Measurements from ENCODE around the gene KIF13A.

Gene KIF13A

GRCh38 chr6:17842014-17842776, 145.2 kb downstream of the KIF13A start:
- H3K4me1 ChIP-seq (ENCODE audit: insufficient read depth, poor library complexity, severe bottlenecking): no peaks in the 10 kb centered on the region
- peaks cover 20% of the 10 kb centered on the region for H3K36me3 ChIP-seq (ENCODE audit: low read depth)
- ATAC-seq (ENCODE audit: low read depth) (no peak), DNase-seq (ENCODE audit: low spot score) (no peak)
- H3K27ac ChIP-seq (ENCODE audit: poor library complexity, severe bottlenecking): no peak overlapping the region
- H3K4me3 ChIP-seq (ENCODE audit: severe bottlenecking): no peak overlapping the region
- H3K27me3 ChIP-seq (ENCODE audit: insufficient read depth, poor library complexity, severe bottlenecking): no peaks in the 10 kb centered on the region
- TF ChIP-seq CTCF (IDR thresholded peaks at IDR 0.05; ENCODE audit: poor library complexity, severe bottlenecking): no peak
- H3K9me3 ChIP-seq (ENCODE audit: severe bottlenecking): no peaks in the 10 kb centered on the region

- Histone ChIP-seq H3K27ac (ENCODE audit: poor library complexity, severe bottlenecking) (no peak overlapping the region), H3K27me3 (ENCODE audit: insufficient read depth, poor library complexity, severe bottlenecking) (no peaks in the 10 kb centered on the region), H3K9me3 (ENCODE audit: severe bottlenecking) (no peaks in the 10 kb centered on the region), H3K4me3 (ENCODE audit: severe bottlenecking) (no peak overlapping the region), H3K4me1 (ENCODE audit: insufficient read depth, poor library complexity, severe bottlenecking) (no peaks in the 10 kb centered on the region), H3K36me3 (ENCODE audit: low read depth) (peaks cover 37% of the 10 kb centered on the region)
- DNase-seq (ENCODE audit: low spot score) (no peak), ATAC-seq (ENCODE audit: low read depth) (no peak)
- no peak for TF ChIP-seq CTCF (IDR thresholded peaks at IDR 0.05; ENCODE audit: poor library complexity, severe bottlenecking)
Measured at GRCh38 chr6:17839513-17840223, 147.8 kb downstream of the KIF13A start.

DNA sequence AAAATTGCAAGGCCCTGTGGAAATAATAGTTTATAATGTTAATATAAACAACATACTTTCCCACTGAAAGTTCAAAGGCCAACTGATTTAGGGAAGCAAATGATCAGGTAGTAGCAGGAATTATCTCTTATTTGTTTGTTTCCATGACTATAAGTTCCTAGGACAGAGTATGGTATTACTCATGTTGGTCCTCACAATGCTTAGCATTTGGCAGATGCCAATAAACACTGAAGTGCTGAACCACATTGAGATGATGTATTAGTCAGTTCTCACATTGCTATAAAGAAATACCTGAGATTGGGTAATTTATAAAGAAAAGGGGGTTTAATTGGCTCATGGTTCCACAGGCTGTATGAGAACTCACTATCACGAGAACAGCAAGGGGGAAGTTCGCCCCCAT, 151.1 kb downstream of the KIF13A start:
- H3K4me1 ChIP-seq (ENCODE audit: insufficient read depth, poor library complexity, severe bottlenecking): no peaks in the 10 kb centered on the region

GRCh38 chr6:17835784-17836183, 151.7 kb downstream of the KIF13A start:
- no peaks in the 10 kb centered on the region for H3K9me3 ChIP-seq (ENCODE audit: severe bottlenecking)
- H3K27ac ChIP-seq (ENCODE audit: poor library complexity, severe bottlenecking): no peak overlapping the region
- no peak for DNase-seq (ENCODE audit: low spot score)
- no peak for ATAC-seq (ENCODE audit: low read depth)
- TF ChIP-seq CTCF (IDR thresholded peaks at IDR 0.05; ENCODE audit: poor library complexity, severe bottlenecking): no peak
- H3K4me3 ChIP-seq (ENCODE audit: severe bottlenecking): no peak overlapping the region
- H3K36me3 ChIP-seq (ENCODE audit: low read depth): peaks cover 46% of the 10 kb centered on the region
- no peaks in the 10 kb centered on the region for H3K27me3 ChIP-seq (ENCODE audit: insufficient read depth, poor library complexity, severe bottlenecking)
- H3K4me1 ChIP-seq (ENCODE audit: insufficient read depth, poor library complexity, severe bottlenecking): no peaks in the 10 kb centered on the region

More for the DNA sequence above, 151.1 kb downstream of the KIF13A start:
- TF ChIP-seq CTCF (IDR thresholded peaks at IDR 0.05; ENCODE audit: poor library complexity, severe bottlenecking): no peak
- no peak overlapping the region for H3K4me3 ChIP-seq (ENCODE audit: severe bottlenecking)
- no peak for ATAC-seq (ENCODE audit: low read depth)
- no peak for DNase-seq (ENCODE audit: low spot score)
- no peak overlapping the region for H3K27ac ChIP-seq (ENCODE audit: poor library complexity, severe bottlenecking)
- no peaks in the 10 kb centered on the region for H3K9me3 ChIP-seq (ENCODE audit: severe bottlenecking)
- peaks cover 42% of the 10 kb centered on the region for H3K36me3 ChIP-seq (ENCODE audit: low read depth)
- no peaks in the 10 kb centered on the region for H3K27me3 ChIP-seq (ENCODE audit: insufficient read depth, poor library complexity, severe bottlenecking)

GRCh38 chr6:17831135-17831534, 156.3 kb downstream of the KIF13A start:
- no peak for TF ChIP-seq CTCF (IDR thresholded peaks at IDR 0.05; ENCODE audit: poor library complexity, severe bottlenecking)

More at GRCh38 chr6:17831135-17831534, 156.3 kb downstream of the KIF13A start:
- peaks cover 68% of the 10 kb centered on the region for H3K36me3 ChIP-seq (ENCODE audit: low read depth)
- H3K27ac ChIP-seq (ENCODE audit: poor library complexity, severe bottlenecking): no peak overlapping the region
- H3K4me1 ChIP-seq (ENCODE audit: insufficient read depth, poor library complexity, severe bottlenecking): no peaks in the 10 kb centered on the region
- H3K9me3 ChIP-seq (ENCODE audit: severe bottlenecking): no peaks in the 10 kb centered on the region
- no peaks in the 10 kb centered on the region for H3K27me3 ChIP-seq (ENCODE audit: insufficient read depth, poor library complexity, severe bottlenecking)
- ATAC-seq (ENCODE audit: low read depth) (no peak), DNase-seq (ENCODE audit: low spot score) (no peak)
- no peak overlapping the region for H3K4me3 ChIP-seq (ENCODE audit: severe bottlenecking)
